ENCODE results near the gene CFAP20DC.

DNA sequence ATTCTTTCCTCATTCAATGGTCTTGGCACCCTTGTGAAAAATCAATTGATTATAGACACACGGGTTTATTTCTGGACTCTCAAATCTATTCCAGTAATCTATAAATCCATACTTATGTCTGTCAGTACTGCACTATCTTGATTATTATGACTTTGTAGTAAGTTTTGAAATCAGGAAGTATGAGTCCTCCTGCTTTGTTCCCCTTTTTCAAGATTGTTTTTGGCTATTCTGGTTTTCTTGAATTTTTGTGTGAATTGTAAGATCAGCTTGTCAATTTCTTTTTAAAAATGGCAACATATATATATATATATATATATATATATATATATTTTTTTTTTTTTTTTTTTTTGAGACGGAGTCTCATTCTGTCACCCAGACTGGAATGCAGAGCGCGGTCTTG lies 32.3 kb upstream of the CFAP20DC start:
- TF ChIP-seq, protein P1, sequence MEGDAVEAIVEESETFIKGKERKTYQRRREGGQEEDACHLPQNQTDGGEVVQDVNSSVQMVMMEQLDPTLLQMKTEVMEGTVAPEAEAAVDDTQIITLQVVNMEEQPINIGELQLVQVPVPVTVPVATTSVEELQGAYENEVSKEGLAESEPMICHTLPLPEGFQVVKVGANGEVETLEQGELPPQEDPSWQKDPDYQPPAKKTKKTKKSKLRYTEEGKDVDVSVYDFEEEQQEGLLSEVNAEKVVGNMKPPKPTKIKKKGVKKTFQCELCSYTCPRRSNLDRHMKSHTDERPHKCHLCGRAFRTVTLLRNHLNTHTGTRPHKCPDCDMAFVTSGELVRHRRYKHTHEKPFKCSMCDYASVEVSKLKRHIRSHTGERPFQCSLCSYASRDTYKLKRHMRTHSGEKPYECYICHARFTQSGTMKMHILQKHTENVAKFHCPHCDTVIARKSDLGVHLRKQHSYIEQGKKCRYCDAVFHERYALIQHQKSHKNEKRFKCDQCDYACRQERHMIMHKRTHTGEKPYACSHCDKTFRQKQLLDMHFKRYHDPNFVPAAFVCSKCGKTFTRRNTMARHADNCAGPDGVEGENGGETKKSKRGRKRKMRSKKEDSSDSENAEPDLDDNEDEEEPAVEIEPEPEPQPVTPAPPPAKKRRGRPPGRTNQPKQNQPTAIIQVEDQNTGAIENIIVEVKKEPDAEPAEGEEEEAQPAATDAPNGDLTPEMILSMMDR (IDR thresholded peaks at IDR 0.05): no peak
- TF ChIP-seq POLR2AphosphoS5 (IDR thresholded peaks at IDR 0.05) (no peak), POLR2A (IDR thresholded peaks at IDR 0.05) (no peak)
